ENCODE data around the gene CHCHD1.
"Not testable (repeated sequence)": the region's sequence is repeated elsewhere in the genome, so short reads cannot be mapped to it uniquely, and the experiment has no call there.

The CHCHD1 gene

DNA sequence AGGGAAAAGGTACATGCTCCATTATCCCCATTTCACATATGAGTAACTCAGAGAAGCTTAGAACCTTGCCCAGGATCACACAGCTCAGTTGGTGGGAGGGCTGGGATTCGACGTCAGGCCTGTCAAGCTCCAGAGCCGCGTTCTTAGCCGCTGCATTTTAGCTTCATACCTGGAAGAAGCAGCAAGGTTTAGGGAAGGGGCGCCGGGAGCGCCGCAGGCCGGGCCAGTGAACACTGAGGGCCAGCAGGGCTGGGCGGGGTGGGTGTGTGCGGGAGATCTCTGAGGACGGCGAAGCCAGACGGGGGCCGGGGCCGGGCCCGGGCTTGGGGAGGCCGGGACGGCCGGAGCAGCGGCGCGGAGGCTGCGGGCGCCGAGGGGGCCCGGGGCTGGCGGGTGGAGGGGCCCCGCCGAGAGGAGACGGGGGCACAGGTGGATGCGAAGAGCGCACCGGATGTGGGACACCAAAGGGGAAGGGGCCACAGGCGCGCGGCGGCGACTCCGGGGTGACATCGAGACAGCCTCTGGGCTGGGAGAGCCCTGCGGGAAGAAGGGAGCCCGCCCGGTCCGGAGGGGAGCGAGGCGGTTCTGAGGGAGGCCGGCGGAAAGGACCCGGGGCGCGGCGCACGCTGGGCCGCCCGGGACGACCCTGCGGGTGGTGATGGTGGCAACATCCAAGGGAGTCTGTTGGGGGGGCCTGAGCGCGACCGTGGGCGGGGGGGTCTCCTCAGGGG is 29.1 kb downstream of the CHCHD1 start:
- peak; percentile 26 to 37 for DNase-seq (ENCODE audit: low read depth in 2 of 2)

- no peak for DNase-seq (ENCODE audit: low read depth in 2 of 2)
These were observed 30.8 kb downstream of the CHCHD1 start for GRCh38 chr10:73812657-73813056.

DNA sequence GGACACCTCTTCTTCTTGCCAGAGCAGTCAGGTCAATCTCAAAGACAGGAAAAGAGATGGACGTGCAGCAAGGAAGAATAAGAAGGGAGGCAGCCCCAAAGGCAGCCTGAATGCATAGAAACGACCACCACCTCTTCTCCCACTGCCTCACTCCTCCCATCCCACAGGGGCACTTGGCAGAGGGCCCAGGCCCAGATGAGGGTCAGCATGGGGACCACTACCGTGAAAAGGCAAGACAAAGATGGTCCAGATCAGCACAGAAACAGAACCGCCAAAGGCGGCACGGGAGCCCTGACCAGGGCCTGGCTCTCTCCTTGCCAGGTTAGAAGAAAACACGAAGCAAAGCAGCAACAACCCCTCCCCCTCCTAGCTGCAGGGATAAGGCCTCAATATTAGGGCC is 31.5 kb downstream of the CHCHD1 start:
- no peak for DNase-seq (ENCODE audit: low read depth in 2 of 2)

- DNase-seq (ENCODE audit: low read depth in 2 of 2) = no peak
These were observed 32.5 kb downstream of the CHCHD1 start for GRCh38 chr10:73814276-73814895.

DNA sequence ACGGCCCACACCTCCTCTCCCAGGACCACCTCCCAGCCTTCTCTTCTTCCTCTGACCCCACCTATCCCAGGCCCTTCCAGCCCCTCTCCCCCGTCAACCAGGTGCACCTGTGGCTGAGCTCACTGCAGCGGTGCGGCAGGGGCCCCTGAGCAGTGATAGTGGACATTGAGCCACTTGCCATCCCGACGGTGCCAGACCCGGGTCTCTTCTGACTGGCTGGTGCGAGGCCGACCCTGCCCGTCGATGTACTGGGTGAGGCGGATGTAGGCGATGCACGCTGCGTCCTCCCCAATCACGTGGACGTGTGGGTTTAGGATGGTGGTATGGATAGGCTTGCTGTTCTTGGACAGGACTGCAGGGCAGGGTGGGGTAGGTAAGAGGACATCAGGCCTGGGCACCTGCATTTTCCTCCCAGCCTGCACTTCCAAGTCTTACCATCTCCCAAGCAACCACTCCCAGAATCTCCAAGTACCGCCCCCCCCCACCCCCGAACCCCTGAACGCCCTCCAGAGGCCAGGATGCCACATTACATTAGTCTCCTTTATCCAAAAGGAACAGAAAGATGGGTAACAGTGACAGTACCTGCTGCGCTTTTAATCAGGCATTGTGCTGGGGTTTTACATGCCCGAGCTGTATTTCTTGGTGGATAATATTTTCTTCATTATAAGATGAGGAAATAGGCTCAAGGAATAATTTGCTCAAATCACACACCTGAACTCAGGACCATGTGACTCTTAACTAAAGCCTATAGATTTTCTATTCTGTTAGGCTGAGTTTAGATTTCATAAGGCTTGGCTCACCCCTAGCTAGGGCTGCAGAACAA is 33.3 kb downstream of the CHCHD1 start:
- no peak for DNase-seq (ENCODE audit: low read depth in 2 of 2)

DNA sequence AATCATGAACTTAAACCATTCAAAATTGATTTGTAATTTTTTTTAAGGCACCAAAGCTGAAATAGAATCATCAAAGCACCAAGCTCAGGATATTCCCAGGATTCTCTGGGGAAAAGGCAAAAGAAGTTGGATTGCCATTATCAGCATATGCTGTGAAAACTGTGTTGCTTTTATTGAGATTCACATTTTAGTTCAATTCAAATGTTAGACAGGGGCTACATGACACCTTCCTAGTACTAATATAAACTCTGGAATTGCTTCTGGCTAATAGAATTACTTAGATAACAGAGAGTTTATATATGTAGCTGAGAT is 33.8 kb downstream of the CHCHD1 start:
- no peak for DNase-seq (ENCODE audit: low read depth in 2 of 2)

- no peak for DNase-seq (ENCODE audit: low read depth in 2 of 2)
These were observed 35.3 kb downstream of the CHCHD1 start for GRCh38 chr10:73816917-73817729.

- no peak for DNase-seq (ENCODE audit: low read depth in 2 of 2)
These were observed 36.0 kb downstream of the CHCHD1 start for GRCh38 chr10:73817826-73818225.

- no peak for DNase-seq (ENCODE audit: low read depth in 2 of 2)
These were observed 36.6 kb downstream of the CHCHD1 start for GRCh38 chr10:73818402-73818801.

DNA sequence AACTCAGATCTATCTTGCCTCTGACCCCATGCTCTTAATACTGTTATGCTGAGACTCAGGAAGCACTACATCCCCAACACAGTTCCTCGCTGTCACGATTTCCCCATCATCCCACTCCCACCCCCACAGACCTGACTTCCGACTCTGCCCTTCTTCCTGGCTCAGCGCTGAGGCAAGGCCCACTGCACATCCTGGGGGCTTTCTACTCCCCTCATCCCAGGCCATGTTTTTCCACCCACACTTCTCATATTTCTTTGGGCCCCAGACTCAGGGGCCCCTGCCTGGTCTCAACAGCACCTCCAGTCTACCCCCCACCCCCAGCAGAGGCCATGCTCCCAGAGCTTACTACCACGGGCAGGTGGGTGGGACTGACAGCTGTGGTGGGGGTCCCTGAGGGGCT is 37.2 kb downstream of the CHCHD1 start:
- no peak for DNase-seq (ENCODE audit: low read depth in 2 of 2)

- no peak for DNase-seq (ENCODE audit: low read depth in 2 of 2)
These were observed 37.8 kb downstream of the CHCHD1 start for GRCh38 chr10:73819513-73820093.

GRCh38 chr10:73823391-73823790 is 41.5 kb downstream of the CHCHD1 start:
- DNase-seq (ENCODE audit: low read depth in 2 of 2) = no peak

DNA sequence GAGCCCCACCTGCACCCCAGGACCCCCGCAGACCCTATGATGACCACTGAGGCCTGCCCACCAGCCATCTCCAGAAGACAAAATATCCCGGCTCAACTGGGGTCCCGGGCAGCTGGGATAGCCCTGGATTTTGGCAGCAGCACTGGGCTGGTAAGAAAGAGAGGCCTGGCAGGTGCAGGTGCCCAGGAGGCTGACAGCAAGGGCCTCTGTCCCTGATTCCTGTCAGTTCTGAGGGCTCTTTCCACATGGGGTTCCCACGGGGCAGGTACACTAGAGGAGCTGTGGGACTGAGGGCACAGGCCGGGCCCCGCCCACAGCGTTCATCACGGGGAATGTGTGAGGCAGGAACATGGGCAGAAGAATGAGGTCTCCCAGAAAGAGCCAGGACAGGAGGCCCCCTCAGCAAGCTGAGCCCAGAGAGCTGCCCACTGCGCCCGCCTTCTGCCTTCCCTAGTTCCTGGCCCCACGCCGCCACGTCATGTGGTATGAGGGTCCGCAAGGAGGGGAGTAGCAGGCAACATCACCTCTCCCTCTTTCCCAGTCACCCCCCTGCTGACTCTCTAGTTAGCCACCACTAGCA is 42.4 kb downstream of the CHCHD1 start:
- DNase-seq (ENCODE audit: low read depth in 2 of 2) = no peak

GRCh38 chr10:73827346-73828089 is 45.7 kb downstream of the CHCHD1 start:
- DNase-seq (ENCODE audit: low read depth in 2 of 2) = no peak

- no peak for DNase-seq (ENCODE audit: low read depth in 2 of 2)
These were observed 46.3 kb downstream of the CHCHD1 start for GRCh38 chr10:73828161-73828560.

- not testable (repeated sequence) for DNase-seq (ENCODE audit: low read depth in 2 of 2)
These were observed 47.2 kb downstream of the CHCHD1 start for GRCh38 chr10:73829090-73829489.
